Endothelial cell of umbilical vein (primary cell): ENCODE data around the gene PRKD2. TPM values are rescaled to one million over a fixed set of nuclear protein-coding genes. Genes with fewer than 3 reads are reported as not detected.

Experiments used
- BruUV-seq: library from RNA; stranded (reverse); fragments of 400-500 nt; replicated peaks from 2 replicates; lab custom pipeline; 2021; lab: Mats Ljungman, UMichigan
- CTCF ChIA-PET: fragments of 300-600, 350-600 bp; sonication (Branson Sonifier 250); formaldehyde crosslinking; loops from one replicate; lab custom pipeline; 2021; ENCODE audit warnings: antibody characterized with exemption, inconsistent platforms; lab: Charles Lee
- POLR2A ChIA-PET: fragments of 300-600, 350-600 bp; sonication (Branson Sonifier 250); formaldehyde crosslinking; loops from one replicate; lab custom pipeline; 2021; ENCODE audit warnings: antibody characterized with exemption, inconsistent platforms; lab: Charles Lee
- DNase-seq: peaks from one replicate; pipeline ENCODE4 v3.0.0-alpha.2; 2011; ENCODE audit warnings: low read depth, low spot score
- FAIRE-seq: peaks from 2 replicates; lab custom pipeline; 2011; peaks lifted over from hg19 to GRCh38; lab: Jason Lieb, UNC
- H2AFZ ChIP-seq: 2 replicates; pipeline ENCODE4 v1.6.0; 2012; ENCODE audit warnings: low read depth, low read length, control low read depth, inconsistent platforms
- H3K27ac ChIP-seq: 2 replicates; pipeline ENCODE4 v1.5.1; 2011; ENCODE audit warnings: low read depth, mild to moderate bottlenecking, control low read depth, low read length, moderate library complexity; ENCODE audit not compliant: insufficient read depth
- H3K27me3 ChIP-seq, 2 experiments: 2 replicates each; pipeline versions ENCODE4 v1.6.0 to v1.6.1; 2011; ENCODE audit warnings: low read length in 2 of 2, mixed read lengths in 1 of 2; ENCODE audit not compliant: control insufficient read depth in 2 of 2, insufficient read depth in 2 of 2
- H3K36me3 ChIP-seq, 2 experiments: 2 replicates in 1 of 2; 3 replicates in 1 of 2; pipeline ENCODE4 v1.5.1; 2011; ENCODE audit warnings: low read length in 2 of 2, mild to moderate bottlenecking in 1 of 2, moderate library complexity in 1 of 2; ENCODE audit not compliant: control insufficient read depth in 2 of 2, insufficient read depth in 2 of 2; ENCODE audit errors: extremely low read depth in 1 of 2
- H3K4me1 ChIP-seq: 3 replicates; pipeline ENCODE4 v1.5.1; 2011; ENCODE audit warnings: mild to moderate bottlenecking, low read length; ENCODE audit not compliant: control insufficient read depth, insufficient read depth; ENCODE audit errors: extremely low read depth
- H3K4me2 ChIP-seq: 2 replicates; pipeline ENCODE4 v1.6.1; 2011; ENCODE audit warnings: low read length, control low read depth, mixed read lengths; ENCODE audit not compliant: insufficient read depth
- H3K4me3 ChIP-seq, 3 experiments: fragments of 200-600 bp in 1 of 3; sonication (generic), shearing (Covaris generic) in 1 of 3; replicated peaks in 1 of 3; 2 replicates each; pipeline ENCODE4 v1.5.1; 2011 to 2016; ENCODE audit warnings: control low read depth in 3 of 3, low read length in 3 of 3, mild to moderate bottlenecking in 2 of 3, inconsistent platforms in 1 of 3, low read depth in 1 of 3, moderate library complexity in 1 of 3; ENCODE audit not compliant: insufficient read depth in 1 of 3
- H3K79me2 ChIP-seq: 2 replicates; pipeline ENCODE4 v1.6.0; 2012; ENCODE audit warnings: low read length, inconsistent platforms; ENCODE audit not compliant: control insufficient read depth, insufficient read depth
- H3K9ac ChIP-seq: replicated peaks from 2 replicates; pipeline ENCODE3; 2011; ENCODE audit warnings: low read length, control low read depth; ENCODE audit not compliant: insufficient read depth; ENCODE audit errors: extremely low read depth
- H3K9me1 ChIP-seq: replicated peaks from 3 replicates; pipeline ENCODE4 v1.6.0; 2011; ENCODE audit warnings: mild to moderate bottlenecking, low read length; ENCODE audit not compliant: control insufficient read depth, insufficient read depth; ENCODE audit errors: extremely low read depth
- H3K9me3 ChIP-seq: replicated peaks from 2 replicates; pipeline ENCODE4 v1.5.1; 2012; ENCODE audit warnings: low read length, inconsistent platforms; ENCODE audit not compliant: control insufficient read depth, insufficient read depth
- H4K20me1 ChIP-seq: replicated peaks from 2 replicates; pipeline ENCODE3; 2011; ENCODE audit warnings: mild to moderate bottlenecking, low read length; ENCODE audit not compliant: control insufficient read depth, insufficient read depth; ENCODE audit errors: extremely low read depth
- CTCF ChIP-seq, 2 donors: IDR thresholded peaks; 1 replicate in 1 of 2; 2 replicates in 1 of 2; pipeline ENCODE4 v1.5.1; 2011; ENCODE audit warnings: low read length in 2 of 2, mild to moderate bottlenecking in 2 of 2, moderate library complexity in 2 of 2, control low read depth in 1 of 2, inconsistent platforms in 1 of 2, low read depth in 1 of 2; ENCODE audit not compliant: insufficient read depth in 1 of 2; ENCODE audit errors: extremely low read depth in 1 of 2
- EZH2 ChIP-seq: IDR thresholded peaks from 2 replicates; pipeline ENCODE4 v1.6.1; 2012; ENCODE audit warnings: borderline replicate concordance, low read depth, mild to moderate bottlenecking, moderate library complexity, low read length, inconsistent platforms; ENCODE audit not compliant: severe bottlenecking
- FOS ChIP-seq: IDR thresholded peaks from 2 replicates; pipeline ENCODE4 v1.6.1; 2011; ENCODE audit warnings: mild to moderate bottlenecking, low read length, moderate library complexity, borderline replicate concordance; ENCODE audit not compliant: insufficient read depth
- GATA2 ChIP-seq: IDR thresholded peaks from 2 replicates; pipeline ENCODE4 v1.7.0; 2011; ENCODE audit warnings: low read depth, mild to moderate bottlenecking, moderate library complexity, mixed read lengths, low read length; ENCODE audit not compliant: insufficient read length, insufficient read depth
- JUN ChIP-seq: IDR thresholded peaks from 2 replicates; pipeline ENCODE4 v1.6.1; 2011; ENCODE audit warnings: borderline replicate concordance, low read depth; ENCODE audit not compliant: insufficient read length, insufficient read depth
- MAX ChIP-seq: IDR thresholded peaks from 2 replicates; pipeline ENCODE4 v1.6.1; 2011; ENCODE audit not compliant: insufficient read depth, insufficient read length
- MYC ChIP-seq: IDR thresholded peaks from one replicate; pipeline ENCODE4 v1.6.1; 2011; ENCODE audit warnings: mild to moderate bottlenecking, low read depth, low read length
- POLR2A ChIP-seq: IDR thresholded peaks from 2 replicates; pipeline ENCODE4 v1.6.1; 2012; ENCODE audit warnings: low read depth, mild to moderate bottlenecking, control low read depth, low read length
- POLR2AphosphoS5 ChIP-seq: IDR thresholded peaks from 2 replicates; pipeline ENCODE4 v1.6.1; 2012; ENCODE audit warnings: low read depth, mild to moderate bottlenecking, control low read depth, low read length, moderate library complexity; ENCODE audit not compliant: insufficient read depth
- dilution Hi-C: fragments of 300-500 bp; cut with MboI; formaldehyde crosslinking; loops from one replicate; pipeline ENCODE4 v1.15.0; 2019; ENCODE audit warnings: low sequenced_read_pairs; ENCODE audit not compliant: extremely low pct_ligation_motif_present
- intact Hi-C: fragments of 100-400 bp; cut with micrococcal nuclease; formaldehyde crosslinking; loops from one replicate; pipeline ENCODE4 v1.10.0; 2022
- polyA plus RNA-seq, 4 experiments: library from polyadenylated mRNA; depleted of rRNA in 3 of 4; stranded (reverse) in 3 of 4; unstranded in 1 of 4; fragments of >200 nt; gene quantifications; 2 replicates each; pipeline versions ENCODE4 v1.2.1 to v1.2.3, GENCODE V29; 2011 to 2012; ENCODE audit warnings: missing spikeins in 1 of 4
- total RNA-seq: library from RNA; stranded (reverse); gene quantifications from 2 replicates; pipeline ENCODE4 v1.2.3, GENCODE V29; 2021

The PRKD2 gene
- total and polyA plus RNA-seq, 2 donors (not counting 3 experiments of a cell fraction or from before 2014, with no cell fraction given) = 40.4 to 94.9 TPM

- Histone ChIP-seq H3K9me3 (no peaks in the 10 kb centered on the region), H3K4me2 (no peak overlapping the region), H3K9ac (no peak overlapping the region), H4K20me1 (no peaks in the 10 kb centered on the region), H3K36me3 (peaks cover 24 to 50% of the 10 kb centered on the region in 2 experiments), H2AFZ (no peak overlapping the region), H3K4me1 (no peaks in the 10 kb centered on the region), H3K4me3 (no peak overlapping the region), H3K9me1 (no peaks in the 10 kb centered on the region), H3K79me2 (no peaks in the 10 kb centered on the region), H3K27ac (no peak overlapping the region), H3K27me3 (no peaks in the 10 kb centered on the region)
- no peak for FAIRE-seq
- ChIA-PET POLR2A (no interaction called here), CTCF (interaction anchor here (0.9 kb wide), 1 partner anchor 16 kb away, joined by 3 read pairs; no protein-coding TSS in a partner anchor)
- intact Hi-C loops = no loop called here
- peak; percentile 13 for DNase-seq
- BruUV-seq = no TSS peak
- TF ChIP-seq JUN = no peak
- no peak for TF ChIP-seq POLR2AphosphoS5
- no peak for TF ChIP-seq GATA2
- no peak for TF ChIP-seq MYC
- TF ChIP-seq POLR2A = no peak
- TF ChIP-seq MAX = no peak
- no peak for TF ChIP-seq FOS
- no peak for TF ChIP-seq EZH2
- TF ChIP-seq CTCF (IDR thresholded peaks at IDR 0.05; ENCODE audit: extremely low read depth in 1 of 2, insufficient read depth in 1 of 2, low read depth in 1 of 2, low read length in 2 of 2) = no peak
- dilution Hi-C loops = no loop called here
Measured at GRCh38 chr19:46678110-46678732, 38.7 kb downstream of the PRKD2 start.
